Skeletal muscle cell (primary cell): ENCODE measurements around the gene GPRC5A.

Source experiments
- DNase-seq: peaks from one replicate; pipeline ENCODE4 v3.0.0-alpha.2; 2010; ENCODE audit warnings: low read depth
- H3K4me3 ChIP-seq: 2 replicates; pipeline ENCODE4 v1.5.1; 2011; ENCODE audit warnings: low read depth, mild to moderate bottlenecking, control low read depth, low read length, moderate library complexity

GPRC5A gene

DNA sequence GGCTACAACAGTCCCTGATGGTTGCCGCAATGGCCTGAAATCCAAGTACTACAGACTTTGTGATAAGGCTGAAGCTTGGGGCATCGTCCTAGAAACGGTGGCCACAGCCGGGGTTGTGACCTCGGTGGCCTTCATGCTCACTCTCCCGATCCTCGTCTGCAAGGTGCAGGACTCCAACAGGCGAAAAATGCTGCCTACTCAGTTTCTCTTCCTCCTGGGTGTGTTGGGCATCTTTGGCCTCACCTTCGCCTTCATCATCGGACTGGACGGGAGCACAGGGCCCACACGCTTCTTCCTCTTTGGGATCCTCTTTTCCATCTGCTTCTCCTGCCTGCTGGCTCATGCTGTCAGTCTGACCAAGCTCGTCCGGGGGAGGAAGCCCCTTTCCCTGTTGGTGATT, 16.9 kb downstream of the GPRC5A start:
- DNase-seq = no peak
- H3K4me3 ChIP-seq = no peak overlapping the region

DNA sequence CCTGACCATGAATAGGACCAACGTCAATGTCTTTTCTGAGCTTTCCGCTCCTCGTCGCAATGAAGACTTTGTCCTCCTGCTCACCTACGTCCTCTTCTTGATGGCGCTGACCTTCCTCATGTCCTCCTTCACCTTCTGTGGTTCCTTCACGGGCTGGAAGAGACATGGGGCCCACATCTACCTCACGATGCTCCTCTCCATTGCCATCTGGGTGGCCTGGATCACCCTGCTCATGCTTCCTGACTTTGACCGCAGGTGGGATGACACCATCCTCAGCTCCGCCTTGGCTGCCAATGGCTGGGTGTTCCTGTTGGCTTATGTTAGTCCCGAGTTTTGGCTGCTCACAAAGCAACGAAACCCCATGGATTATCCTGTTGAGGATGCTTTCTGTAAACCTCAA, 17.3 kb downstream of the GPRC5A start:
- DNase-seq = no peak
- no peak overlapping the region for H3K4me3 ChIP-seq

DNA sequence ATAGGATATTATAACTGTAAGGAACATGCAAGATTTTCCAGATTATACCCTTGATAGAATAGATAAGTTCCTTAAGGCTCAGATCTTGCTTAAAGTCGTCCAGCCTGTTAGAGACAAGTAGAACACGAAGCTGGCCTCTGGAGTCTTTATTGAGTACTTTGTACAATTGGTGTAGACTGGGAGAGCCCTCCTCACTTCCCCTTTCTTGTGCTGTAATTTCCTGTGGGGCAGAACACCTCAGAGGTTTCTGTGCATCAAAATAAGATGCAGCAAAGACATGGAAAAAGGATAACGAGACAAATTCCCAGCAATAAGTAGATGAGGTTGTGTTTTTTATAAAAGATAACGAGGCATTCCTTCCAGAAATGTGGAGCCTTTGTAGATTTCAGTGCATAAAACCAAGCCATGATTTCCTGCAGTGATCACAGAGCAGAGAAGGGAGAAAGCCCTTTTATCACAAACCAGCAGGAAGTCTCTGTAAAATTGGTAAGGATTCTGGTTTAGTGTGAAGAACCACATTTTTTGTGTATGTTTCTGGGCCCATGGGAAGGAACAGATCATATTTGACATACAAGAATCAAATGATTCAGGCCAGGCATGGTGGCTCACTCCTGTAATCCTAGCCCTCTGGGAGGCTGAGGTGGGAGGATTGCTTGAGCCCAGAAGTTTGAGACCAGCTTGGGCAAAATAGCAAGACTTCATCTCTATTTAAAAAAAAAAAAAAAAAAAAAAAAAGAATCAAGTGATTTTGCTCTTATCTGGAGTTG, 18.0 kb downstream of the GPRC5A start:
- no peak for DNase-seq
- no peak overlapping the region for H3K4me3 ChIP-seq

DNA sequence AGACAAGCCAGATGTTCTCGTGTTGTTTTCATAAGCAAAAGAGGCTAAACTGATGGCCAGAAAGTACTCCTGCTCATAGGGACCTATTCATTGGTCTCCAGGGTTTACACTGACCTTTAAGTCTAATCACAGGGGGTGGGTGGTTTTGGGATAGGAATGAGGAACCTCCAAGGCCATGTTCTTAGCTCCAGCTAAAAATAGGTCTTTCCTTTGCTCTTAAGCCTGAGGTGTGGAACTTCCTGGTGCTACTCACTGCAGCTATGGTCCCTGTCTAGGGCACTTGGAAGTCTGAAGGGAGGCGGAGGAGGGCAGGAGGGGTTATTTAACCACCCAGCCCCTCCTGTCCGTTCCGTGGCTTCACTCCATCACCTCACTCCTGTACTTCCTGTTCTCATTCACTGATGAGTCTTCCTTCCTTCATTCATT, 18.6 kb downstream of the GPRC5A start:
- DNase-seq = no peak
- H3K4me3 ChIP-seq = no peak overlapping the region

DNA sequence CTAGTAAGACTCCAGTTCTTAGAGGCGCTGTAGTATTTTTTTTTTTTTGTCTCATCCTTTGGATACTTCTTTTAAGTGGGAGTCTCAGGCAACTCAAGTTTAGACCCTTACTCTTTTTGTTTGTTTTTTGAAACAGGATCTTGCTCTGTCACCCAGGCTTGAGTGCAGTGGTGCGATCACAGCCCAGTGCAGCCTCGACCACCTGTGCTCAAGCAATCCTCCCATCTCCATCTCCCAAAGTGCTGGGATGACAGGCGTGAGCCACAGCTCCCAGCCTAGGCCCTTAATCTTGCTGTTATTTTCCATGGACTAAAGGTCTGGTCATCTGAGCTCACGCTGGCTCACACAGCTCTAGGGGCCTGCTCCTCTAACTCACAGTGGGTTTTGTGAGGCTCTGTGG, 21.3 kb downstream of the GPRC5A start:
- DNase-seq = no peak
- no peak overlapping the region for H3K4me3 ChIP-seq

DNA sequence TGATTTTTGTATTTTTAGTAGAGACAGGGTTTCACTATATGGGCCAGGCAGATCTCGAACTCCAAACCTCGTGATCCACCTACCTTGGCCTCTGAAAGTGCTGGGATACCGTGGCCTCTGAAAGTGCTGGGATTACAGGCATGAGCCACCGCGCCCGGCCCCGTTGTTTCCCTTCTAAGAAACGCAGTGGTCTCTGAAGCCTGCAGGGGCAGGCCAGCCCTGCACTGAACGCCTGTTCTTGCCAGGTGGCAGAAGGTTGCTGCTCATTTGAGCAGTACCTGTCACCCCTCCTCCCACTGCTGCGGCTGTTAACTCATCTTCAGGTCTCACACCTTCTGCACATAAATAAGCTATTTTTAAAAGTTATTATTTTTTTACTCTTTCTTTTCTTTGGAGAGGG, 24.3 kb downstream of the GPRC5A start:
- H3K4me3 ChIP-seq = no peak overlapping the region
- no peak for DNase-seq

DNA sequence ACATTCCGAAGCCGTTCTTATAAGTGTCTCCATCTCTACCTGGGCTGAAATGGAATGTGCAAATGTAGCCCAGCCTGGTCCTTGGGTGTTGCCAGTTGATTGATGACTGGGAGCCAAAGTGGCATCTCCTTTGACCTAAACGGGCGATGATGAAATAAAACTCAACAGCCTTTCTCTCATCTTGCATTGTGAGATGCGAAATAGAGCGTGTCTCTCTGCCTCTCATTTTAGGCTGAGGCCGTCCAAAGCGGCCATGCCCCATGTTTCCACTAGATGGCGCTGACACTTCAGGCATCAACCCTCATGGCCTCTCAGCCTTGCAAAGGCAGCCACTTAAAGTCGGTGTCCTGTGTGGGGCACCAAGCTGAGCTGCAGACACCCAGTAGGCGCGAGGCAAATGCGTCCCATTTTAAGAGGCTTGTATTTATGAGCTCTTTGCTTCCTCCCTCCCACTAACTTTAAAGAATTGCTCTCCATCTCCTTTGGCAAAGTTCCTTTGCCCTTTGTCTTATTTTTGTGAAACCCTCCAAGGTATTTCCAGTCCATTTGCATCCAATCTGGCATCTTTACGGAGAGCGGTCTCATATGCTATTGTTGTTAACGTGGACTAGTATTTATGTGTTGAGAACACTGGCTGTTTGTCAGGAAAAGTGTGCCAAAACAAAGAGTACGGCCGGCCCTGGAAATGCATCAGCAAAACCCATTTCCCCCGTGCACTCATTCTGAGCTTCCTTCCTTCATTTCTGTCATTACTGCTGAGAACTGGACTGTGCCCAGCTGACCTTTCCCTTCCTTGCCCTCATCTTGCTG, 25.0 kb downstream of the GPRC5A start:
- no peak overlapping the region for H3K4me3 ChIP-seq

DNA sequence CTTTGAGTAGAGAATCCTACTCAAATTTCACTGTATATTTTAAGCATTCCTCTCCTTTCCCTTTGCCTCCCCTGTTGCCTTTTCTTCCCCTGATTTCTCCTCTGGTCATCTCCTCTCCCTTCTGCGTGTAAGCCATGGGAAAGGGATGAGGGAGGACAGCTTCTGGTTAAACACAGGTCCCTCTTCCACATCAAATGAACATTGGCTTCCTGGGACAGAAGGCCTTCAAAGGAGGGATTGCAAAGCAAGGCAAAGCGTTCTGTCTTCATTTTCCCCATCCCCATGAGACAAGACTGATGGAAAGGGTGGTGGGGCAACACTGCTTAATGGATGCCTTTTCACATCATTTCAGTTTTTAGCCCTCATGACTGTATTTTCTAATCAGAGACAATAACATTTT, 26.2 kb downstream of the GPRC5A start:
- no peak for DNase-seq
- H3K4me3 ChIP-seq = no peak overlapping the region

More for the DNA sequence above, 25.0 kb downstream of the GPRC5A start:
- DNase-seq = peak; percentile 36

DNA sequence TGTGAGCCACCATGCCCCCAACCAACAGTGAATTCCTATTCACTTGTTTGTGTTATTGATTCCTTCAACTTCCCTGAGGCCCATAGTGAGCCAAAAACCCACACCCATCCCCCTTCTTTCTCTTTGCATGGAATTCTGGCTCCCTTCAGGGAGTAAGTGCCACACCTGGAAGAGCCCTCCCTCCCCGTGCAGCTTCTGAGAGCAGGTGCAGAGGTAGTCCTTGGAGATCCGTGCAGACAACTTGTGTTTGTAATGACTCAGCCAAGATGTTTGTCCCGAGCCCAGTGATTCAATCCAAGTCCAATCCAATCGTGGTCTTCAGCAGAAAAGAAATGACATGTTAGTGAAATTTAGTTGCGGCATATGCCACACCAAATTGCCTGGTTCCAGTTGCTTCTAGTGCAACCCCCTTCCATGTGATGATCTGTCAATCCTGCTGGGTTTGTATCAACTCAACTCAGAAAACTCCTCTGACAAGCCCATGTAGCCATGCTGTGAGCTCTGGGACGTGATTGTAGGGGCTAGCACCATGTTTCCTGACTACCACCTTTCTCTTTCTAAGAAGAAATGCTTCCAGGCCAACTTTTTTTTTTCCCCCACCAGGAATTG, 27.5 kb downstream of the GPRC5A start:
- no peak overlapping the region for H3K4me3 ChIP-seq
- DNase-seq = no peak

DNA sequence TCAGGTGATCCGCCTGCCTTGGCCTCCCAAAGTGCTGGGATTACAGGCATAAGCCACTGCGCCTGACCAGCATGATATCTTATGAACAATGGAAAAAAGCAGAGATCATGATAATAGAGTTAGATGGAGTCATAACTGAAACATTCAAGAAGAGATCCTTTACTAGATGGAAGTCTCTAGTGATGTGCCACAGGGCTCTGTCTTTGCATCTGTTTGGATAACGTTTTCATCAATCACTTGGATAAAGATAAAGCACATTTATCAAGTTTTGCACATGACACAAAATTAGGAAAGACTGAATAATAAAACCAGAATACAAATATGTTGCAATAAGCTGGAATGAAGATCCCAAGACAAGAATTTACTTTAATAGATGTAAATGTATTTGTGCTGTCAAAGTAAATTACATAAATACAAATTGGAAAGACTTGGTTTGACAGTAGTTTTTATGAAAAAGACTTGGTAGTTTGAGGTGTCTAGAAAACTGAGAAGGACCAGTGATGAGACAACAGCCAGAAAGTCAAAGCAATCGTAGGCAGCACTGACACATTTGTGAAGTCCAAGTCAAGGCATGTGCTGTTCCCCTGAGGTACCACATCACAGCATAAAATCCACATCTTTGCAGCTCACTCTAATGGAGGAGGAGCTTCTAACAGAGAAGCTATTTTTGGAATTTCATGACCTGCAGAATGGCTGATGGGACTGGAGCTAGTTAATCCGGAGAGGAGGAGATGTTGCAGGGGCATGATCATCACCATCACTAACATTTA, 28.5 kb downstream of the GPRC5A start:
- DNase-seq = no peak
- no peak overlapping the region for H3K4me3 ChIP-seq

DNA sequence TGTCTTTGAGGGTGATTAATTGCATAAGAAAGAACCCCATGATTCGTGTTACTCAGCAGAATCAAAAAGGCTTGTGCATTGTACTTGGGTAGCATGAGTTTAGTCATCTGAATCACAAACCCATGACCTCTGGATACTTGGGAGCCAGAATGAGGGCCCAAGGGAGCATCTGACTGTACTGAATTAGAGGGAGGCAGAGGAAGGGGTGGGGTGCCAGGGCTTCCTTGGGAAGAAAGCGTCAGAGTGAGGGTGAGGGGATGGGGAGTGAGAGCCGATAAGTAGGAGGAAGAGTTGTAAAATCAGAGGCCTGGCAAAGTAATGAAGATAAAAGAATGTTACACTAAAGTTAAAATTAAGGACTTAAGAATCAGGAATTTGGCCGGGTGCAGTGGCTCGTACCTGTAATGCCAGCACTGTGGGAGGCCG, 30.8 kb downstream of the GPRC5A start:
- H3K4me3 ChIP-seq = no peak overlapping the region
- DNase-seq = peak; percentile 76

DNA sequence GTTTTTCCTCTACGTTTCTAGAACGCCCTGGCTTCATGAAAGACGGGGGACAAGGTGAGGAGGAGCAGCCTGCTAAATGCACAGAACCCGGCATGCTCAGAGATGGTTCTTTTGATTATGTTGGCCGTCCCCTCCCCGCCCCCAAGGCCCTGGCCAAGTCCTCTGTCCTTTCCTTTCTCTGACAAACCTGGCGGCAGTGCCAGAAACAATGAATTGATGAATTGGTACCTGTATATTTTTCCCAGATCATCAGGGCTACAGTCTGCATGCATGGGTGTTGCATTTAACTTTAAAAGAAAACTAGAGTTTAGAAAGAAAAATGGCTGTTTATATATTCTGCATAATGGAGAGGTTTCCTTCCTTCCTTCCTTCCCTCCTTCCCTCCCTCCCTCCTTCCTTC, 31.6 kb downstream of the GPRC5A start:
- H3K4me3 ChIP-seq = no peak overlapping the region

DNA sequence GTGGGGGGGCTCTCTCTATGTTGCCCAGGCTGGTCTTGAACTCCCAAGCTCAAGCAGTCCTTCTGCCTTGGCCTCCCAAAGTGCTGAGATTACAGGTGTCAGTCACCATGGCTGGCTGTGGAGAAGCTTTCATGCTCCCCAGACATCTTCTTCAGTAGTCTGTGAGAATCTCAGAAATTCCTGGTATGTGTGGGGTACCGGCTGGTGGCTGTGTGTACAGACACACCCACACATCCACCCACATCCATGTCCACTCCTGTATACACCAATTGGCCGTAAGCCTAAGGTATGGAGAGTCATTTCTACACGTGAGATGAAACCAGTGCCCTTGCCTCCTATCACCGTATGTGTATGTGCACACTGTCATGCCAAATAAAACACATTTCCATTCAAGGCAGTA, 32.8 kb downstream of the GPRC5A start:
- H3K4me3 ChIP-seq = no peak overlapping the region
- DNase-seq = no peak

More for the DNA sequence above, 31.6 kb downstream of the GPRC5A start:
- no peak for DNase-seq

DNA sequence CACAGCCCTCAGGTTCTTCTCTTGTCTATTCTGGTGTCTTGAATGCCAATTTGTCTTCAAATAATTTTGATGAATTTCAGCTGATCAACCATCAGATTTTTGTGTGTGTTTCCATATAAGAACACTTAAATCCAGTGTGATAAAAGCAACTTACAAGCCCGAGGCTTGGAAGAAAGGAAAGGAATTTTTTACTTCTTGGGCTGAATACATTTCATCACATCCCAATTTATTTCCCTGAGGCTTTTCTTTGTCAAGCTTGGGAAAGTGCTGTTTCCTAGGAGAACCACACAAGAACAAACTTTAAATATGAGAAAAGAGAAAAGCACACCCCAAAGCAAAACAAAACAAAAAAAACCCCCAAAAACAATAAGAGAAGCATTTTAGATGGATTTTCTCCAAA, 34.0 kb downstream of the GPRC5A start:
- DNase-seq = no peak

DNA sequence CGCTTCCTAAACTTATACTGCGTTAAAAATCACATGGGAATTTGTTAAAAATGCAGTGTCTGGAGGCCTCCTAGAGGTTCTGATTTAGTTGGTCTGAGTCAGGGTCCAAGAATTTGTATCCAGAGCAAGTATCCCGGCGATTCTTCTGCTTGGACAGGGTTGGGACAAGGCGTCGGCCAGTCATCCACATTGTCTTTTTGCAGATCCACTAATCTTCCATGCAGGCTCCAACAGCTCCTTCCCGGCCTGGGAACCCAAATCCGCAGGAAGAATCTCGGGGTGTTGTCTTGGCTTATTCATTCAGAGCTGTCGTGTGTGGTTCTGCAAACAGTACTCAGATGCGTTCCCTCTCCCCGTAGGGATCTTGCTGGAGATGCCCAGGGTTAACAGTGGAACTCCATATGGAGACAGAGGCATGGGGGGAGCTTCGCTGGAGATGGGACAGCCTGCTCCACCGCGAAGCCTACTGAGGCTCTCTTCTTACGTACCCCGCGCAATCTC, 35.3 kb downstream of the GPRC5A start:
- H3K4me3 ChIP-seq = no peak overlapping the region
- DNase-seq = no peak

More for the DNA sequence above, 34.0 kb downstream of the GPRC5A start:
- H3K4me3 ChIP-seq = no peak overlapping the region

DNA sequence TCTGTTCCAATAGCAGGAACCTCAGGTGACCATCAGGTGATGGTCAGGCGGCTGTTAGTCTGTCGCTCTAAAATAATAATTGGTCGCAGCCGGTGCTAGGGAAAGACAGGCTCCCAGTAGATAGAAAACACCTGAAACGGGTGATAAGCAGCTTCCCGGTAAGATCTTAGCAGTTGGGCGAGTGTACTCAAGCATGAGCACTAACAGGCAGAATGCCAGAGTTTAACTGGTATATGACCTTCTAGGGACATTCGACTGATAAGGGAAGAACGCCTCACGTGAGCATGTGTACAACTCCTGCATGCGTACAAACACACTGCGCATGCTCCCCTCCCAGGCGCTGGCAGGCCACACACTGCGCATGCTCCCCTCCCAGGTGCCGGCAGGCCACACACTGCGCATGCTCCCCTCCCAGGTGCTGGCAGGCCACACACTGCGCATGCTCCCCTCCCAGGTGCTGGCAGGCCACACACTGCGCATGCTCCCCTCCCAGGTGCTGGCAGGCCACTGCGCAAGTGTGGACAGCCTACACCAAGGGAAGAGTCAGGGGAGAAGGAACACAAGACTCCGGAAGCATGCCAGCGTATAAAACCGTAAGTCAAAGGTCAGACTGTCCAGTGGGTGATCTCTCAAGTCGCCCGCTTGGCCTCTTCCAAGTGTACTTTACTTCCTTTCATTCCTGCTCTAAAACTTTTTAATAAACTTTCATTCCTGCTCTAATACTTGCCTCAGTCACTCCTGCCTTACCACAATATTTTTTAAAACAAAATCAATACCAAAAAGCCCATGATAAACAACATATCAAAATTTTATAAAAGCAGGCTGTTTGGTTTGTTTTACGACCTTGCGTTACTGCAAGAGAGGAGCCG, 36.1 kb downstream of the GPRC5A start:
- H3K4me3 ChIP-seq = peak overlapping the region; percentile 13
- no peak for DNase-seq

DNA sequence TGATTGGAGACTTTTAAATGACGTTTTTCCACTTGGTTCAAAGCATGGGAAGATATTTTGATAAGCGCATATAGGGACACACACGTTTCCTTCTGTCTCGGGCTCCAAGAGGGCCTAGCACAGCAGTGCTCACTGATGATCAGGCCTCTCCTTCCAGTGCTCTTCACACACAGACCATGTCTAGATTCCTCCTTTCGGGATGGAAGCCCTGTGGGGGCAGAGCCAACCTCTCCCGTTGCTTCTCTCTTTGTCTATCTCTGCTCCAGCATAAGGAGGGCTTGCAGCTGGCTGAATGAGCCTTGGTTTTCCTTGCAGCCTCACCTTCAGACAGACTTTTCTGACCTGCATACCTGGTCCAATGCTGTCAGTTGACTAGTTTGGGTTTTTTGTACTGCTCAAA, 38.3 kb downstream of the GPRC5A start:
- no peak overlapping the region for H3K4me3 ChIP-seq
- DNase-seq = no peak

DNA sequence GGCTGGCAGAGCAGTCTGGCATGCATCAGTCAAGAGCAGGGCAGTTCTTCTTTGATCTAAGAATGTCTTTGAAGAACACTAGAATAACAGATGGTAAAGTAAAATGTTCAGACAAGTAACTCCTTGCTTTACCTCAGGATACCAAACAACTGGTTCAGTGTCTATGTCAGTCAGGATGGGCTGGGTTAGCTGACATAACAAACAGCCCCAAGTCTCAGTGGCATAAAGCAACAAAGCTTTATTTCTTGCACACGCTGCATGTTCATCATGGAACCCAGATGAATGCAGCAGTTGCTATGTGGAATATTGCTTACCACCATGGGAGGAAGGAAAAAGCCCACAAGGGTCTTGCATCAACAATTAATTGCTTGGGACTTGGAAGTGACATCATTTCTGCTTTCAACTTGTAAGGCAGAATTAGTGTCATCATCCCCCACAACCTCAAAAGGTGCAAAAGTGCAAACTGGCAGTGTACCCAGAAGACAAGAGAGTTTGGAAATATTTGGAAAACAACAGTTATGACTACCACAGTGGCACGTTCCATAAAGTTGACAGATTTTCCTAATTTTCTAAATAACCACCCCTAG, 39.4 kb downstream of the GPRC5A start:
- no peak for DNase-seq
- H3K4me3 ChIP-seq = no peak overlapping the region
